Neural cell (in vitro differentiated cells): ENCODE measurements around the gene CRAT. TPM values are rescaled to one million over a fixed set of nuclear protein-coding genes. Genes with fewer than 3 reads are reported as not detected.

Experiments used
- H2AFZ ChIP-seq: fragments of 200-600, 300-800 bp; sonication (generic), shearing (Covaris generic); 2 replicates; pipeline ENCODE4 v1.6.0; 2014; ENCODE audit warnings: low read depth, mild to moderate bottlenecking, antibody characterized with exemption, low read length, moderate library complexity
- H3F3A ChIP-seq: fragments of 200-600 bp; shearing (Covaris generic); 2 replicates; pipeline ENCODE4 v1.6.1; 2016; ENCODE audit warnings: mild to moderate bottlenecking, moderate library complexity, mixed read lengths, antibody characterized with exemption, low read length; ENCODE audit not compliant: insufficient read depth, poor library complexity, severe bottlenecking
- H3K27ac ChIP-seq: fragments of 200-600, 300-800 bp; sonication (generic), shearing (Covaris generic); 2 replicates; pipeline ENCODE4 v1.5.1; 2014; ENCODE audit warnings: mild to moderate bottlenecking, low read length, moderate library complexity
- H3K27me3 ChIP-seq: fragments of 300-800, 200-600 bp; sonication (generic), shearing (Covaris generic); 2 replicates; pipeline ENCODE4 v1.6.0; 2014; ENCODE audit warnings: mild to moderate bottlenecking, low read depth, low read length, moderate library complexity; ENCODE audit not compliant: insufficient read depth
- H3K36me3 ChIP-seq: fragments of 300-800, 200-600 bp; sonication (generic), shearing (Covaris generic); 2 replicates; pipeline ENCODE4 v1.5.1; 2014; ENCODE audit warnings: mild to moderate bottlenecking, antibody characterized with exemption, low read length, moderate library complexity; ENCODE audit not compliant: insufficient read depth
- H3K4me2 ChIP-seq: fragments of 300-800, 200-600 bp; sonication (generic), shearing (Covaris generic); 2 replicates; pipeline ENCODE4 v1.6.0; 2014; ENCODE audit warnings: mild to moderate bottlenecking, low read length
- H3K4me3 ChIP-seq: fragments of 300-800, 200-600 bp; sonication (generic), shearing (Covaris generic); 2 replicates; pipeline ENCODE4 v1.5.1; 2014; ENCODE audit warnings: mild to moderate bottlenecking, low read length, moderate library complexity
- H3K79me2 ChIP-seq: fragments of 200-600 bp; shearing (Covaris generic); replicated peaks from 2 replicates; pipeline ENCODE4 v1.6.0; 2014; ENCODE audit warnings: mild to moderate bottlenecking, low read length, moderate library complexity; ENCODE audit not compliant: insufficient read depth
- H3K9ac ChIP-seq: fragments of 300-800, 200-600 bp; sonication (generic), shearing (Covaris generic); 2 replicates; pipeline ENCODE4 v1.6.1; 2016; ENCODE audit warnings: mild to moderate bottlenecking, low read length, mixed read lengths
- H3K9me2 ChIP-seq: fragments of 200-600 bp; shearing (Covaris generic); 2 replicates; pipeline ENCODE4 v1.6.1; 2016; ENCODE audit warnings: mild to moderate bottlenecking, low read length, mixed read lengths; ENCODE audit not compliant: insufficient read depth
- H3K9me3 ChIP-seq: fragments of 200-600, 300-800 bp; sonication (generic), shearing (Covaris generic); 2 replicates; pipeline ENCODE4 v1.6.1; 2016; ENCODE audit warnings: mild to moderate bottlenecking, mixed run types, low read length, moderate library complexity, mixed read lengths
- H4K20me1 ChIP-seq: fragments of 200-600 bp; shearing (Covaris generic); 2 replicates; pipeline ENCODE4 v1.6.1; 2016; ENCODE audit warnings: mild to moderate bottlenecking, mixed run types; ENCODE audit not compliant: insufficient read depth
- EP300 ChIP-seq: fragments of 450-650 bp; conservative IDR thresholded peaks from 2 replicates; pipeline ENCODE4 v1.6.1; 2014; ENCODE audit warnings: antibody characterized with exemption, mild to moderate bottlenecking, moderate library complexity; ENCODE audit not compliant: poor library complexity, severe bottlenecking
- EZH2 ChIP-seq: fragments of 200-600, 300-800 bp; shearing (Covaris generic), sonication (generic); IDR thresholded peaks from 2 replicates; pipeline ENCODE4 v1.6.1; 2014; ENCODE audit warnings: antibody characterized with exemption, low read length, borderline replicate concordance, mild to moderate bottlenecking; ENCODE audit not compliant: insufficient read depth, poor library complexity, severe bottlenecking
- MXI1 ChIP-seq: fragments of 450-650 bp; conservative IDR thresholded peaks from 2 replicates; pipeline ENCODE4 v1.6.1; 2014; ENCODE audit warnings: antibody characterized with exemption, mild to moderate bottlenecking; ENCODE audit not compliant: poor library complexity, severe bottlenecking
- POLR2AphosphoS5 ChIP-seq: IDR thresholded peaks from 2 replicates; pipeline ENCODE4 v1.6.1; 2012
- RAD21 ChIP-seq: fragments of 450-650 bp; conservative IDR thresholded peaks from 2 replicates; pipeline ENCODE4 v1.6.1; 2014; ENCODE audit warnings: antibody characterized with exemption, mild to moderate bottlenecking, moderate library complexity
- SMC3 ChIP-seq: fragments of 450-650 bp; conservative IDR thresholded peaks from 2 replicates; pipeline ENCODE4 v1.6.1; 2014; ENCODE audit warnings: antibody characterized with exemption, mild to moderate bottlenecking, moderate library complexity; ENCODE audit not compliant: poor library complexity
- TAF1 ChIP-seq: IDR thresholded peaks from 2 replicates; pipeline ENCODE4 v1.6.1; 2012; ENCODE audit warnings: low read depth
- polyA plus RNA-seq: library from polyadenylated mRNA; depleted of rRNA; stranded (reverse); fragments of >200 nt; gene quantifications from 2 replicates; pipeline ENCODE4 v1.2.3, GENCODE V29; 2014
- TF ChIP-seq, protein P1 (sequence below): IDR thresholded peaks from 2 replicates; pipeline ENCODE4 v1.6.1; 2012; ENCODE audit warnings: borderline replicate concordance
- TF ChIP-seq, protein P2 (sequence below): fragments of 450-650 bp; IDR thresholded peaks from 2 replicates; pipeline ENCODE4 v1.5.1; 2014; ENCODE audit warnings: antibody characterized with exemption, mild to moderate bottlenecking, moderate library complexity; ENCODE audit not compliant: poor library complexity, severe bottlenecking

The CRAT gene
- polyA plus RNA-seq, 1 donor from 2014 or later = 14.3 TPM

DNA sequence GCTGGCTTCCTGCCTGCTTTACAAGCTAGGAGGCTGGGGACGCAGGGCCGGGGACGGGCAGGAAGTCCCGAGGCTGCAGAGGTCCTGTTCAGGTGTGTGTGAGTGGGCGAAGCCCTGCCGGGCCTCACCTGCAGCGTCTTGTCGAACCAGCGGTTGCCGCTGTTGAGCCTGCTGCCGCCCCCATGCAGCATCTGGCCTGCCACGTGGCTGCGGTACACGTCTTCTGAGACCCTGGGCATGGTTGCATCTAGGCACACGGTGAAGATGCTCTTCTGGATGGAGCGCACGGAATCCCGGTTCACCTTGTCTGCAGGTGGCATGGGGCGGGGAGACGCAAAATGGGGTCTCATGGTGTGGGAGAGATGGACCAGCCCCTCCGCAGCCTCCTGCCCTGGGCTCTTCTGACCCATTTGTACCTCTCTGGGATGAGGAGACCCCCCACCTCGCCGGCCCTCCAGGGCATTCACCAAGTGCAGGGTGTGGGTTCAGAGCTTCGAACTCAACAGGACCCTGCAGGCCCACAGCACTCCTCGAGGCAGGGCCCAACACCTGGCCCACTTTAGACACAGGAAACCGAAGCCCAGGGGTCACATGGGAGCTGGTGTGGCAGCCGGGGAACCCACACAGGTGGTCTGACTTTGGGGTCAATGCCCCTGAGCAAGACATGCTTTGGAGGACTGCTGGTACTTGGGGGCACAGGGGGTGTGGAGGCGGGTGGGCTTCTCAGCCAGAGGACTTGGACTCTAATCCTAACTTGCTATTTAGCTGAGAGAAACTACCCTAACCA lies 10.0 kb downstream of the CRAT start:
- H3K36me3 ChIP-seq = no peaks in the 10 kb centered on the region
- H3K9me3 ChIP-seq = no peaks in the 10 kb centered on the region
- H3K79me2 ChIP-seq = no peaks in the 10 kb centered on the region
- no peaks in the 10 kb centered on the region for H4K20me1 ChIP-seq
- no peak overlapping the region for H3K27ac ChIP-seq
- H3F3A ChIP-seq = no peaks in the 10 kb centered on the region
- H3K27me3 ChIP-seq = no peaks in the 10 kb centered on the region
- TF ChIP-seq EP300 = no peak
- TF ChIP-seq TAF1 = no peak
- TF ChIP-seq MXI1 = no peak
- no peak for TF ChIP-seq POLR2AphosphoS5
- no peak for TF ChIP-seq SMC3
- TF ChIP-seq RAD21 = no peak
- TF ChIP-seq EZH2 = no peak
- H3K4me3 ChIP-seq = no peak overlapping the region
- no peaks in the 10 kb centered on the region for H3K9me2 ChIP-seq
- H2AFZ ChIP-seq = no peak overlapping the region
- H3K9ac ChIP-seq = no peak overlapping the region
- H3K4me2 ChIP-seq = no peak overlapping the region

DNA sequence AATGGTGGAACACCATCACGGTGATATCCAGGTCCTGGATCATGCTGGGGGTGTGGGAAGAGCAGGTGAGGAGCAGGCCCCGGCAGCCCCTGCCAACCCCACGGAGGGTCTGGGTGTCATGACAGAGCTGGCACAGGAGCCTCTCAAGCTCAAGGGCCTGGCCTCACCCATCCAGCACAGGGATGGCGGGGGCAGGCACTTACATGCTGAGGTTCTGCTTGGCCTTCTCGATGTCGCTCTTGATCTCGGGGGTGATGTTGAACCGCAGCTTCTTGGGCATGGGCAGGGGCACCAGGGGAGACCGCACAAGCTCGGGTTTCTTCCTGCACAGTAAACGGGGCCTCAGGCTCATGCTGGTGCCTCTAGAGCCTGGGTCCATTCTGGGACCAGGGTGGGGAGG lies 12.3 kb downstream of the CRAT start:
- Histone ChIP-seq H3K9me3 (no peaks in the 10 kb centered on the region), H3K9ac (no peak overlapping the region), H3F3A (no peaks in the 10 kb centered on the region), H3K27ac (no peak overlapping the region), H3K36me3 (no peaks in the 10 kb centered on the region), H4K20me1 (no peaks in the 10 kb centered on the region), H3K9me2 (no peaks in the 10 kb centered on the region), H2AFZ (no peak overlapping the region), H3K4me2 (no peak overlapping the region), H3K4me3 (no peak overlapping the region), H3K27me3 (no peaks in the 10 kb centered on the region), H3K79me2 (no peaks in the 10 kb centered on the region)
- TF ChIP-seq RAD21 (no peak), SMC3 (no peak), EZH2 (no peak), EP300 (no peak), TAF1 (no peak), POLR2AphosphoS5 (no peak), MXI1 (no peak)
- TF ChIP-seq, protein P1, sequence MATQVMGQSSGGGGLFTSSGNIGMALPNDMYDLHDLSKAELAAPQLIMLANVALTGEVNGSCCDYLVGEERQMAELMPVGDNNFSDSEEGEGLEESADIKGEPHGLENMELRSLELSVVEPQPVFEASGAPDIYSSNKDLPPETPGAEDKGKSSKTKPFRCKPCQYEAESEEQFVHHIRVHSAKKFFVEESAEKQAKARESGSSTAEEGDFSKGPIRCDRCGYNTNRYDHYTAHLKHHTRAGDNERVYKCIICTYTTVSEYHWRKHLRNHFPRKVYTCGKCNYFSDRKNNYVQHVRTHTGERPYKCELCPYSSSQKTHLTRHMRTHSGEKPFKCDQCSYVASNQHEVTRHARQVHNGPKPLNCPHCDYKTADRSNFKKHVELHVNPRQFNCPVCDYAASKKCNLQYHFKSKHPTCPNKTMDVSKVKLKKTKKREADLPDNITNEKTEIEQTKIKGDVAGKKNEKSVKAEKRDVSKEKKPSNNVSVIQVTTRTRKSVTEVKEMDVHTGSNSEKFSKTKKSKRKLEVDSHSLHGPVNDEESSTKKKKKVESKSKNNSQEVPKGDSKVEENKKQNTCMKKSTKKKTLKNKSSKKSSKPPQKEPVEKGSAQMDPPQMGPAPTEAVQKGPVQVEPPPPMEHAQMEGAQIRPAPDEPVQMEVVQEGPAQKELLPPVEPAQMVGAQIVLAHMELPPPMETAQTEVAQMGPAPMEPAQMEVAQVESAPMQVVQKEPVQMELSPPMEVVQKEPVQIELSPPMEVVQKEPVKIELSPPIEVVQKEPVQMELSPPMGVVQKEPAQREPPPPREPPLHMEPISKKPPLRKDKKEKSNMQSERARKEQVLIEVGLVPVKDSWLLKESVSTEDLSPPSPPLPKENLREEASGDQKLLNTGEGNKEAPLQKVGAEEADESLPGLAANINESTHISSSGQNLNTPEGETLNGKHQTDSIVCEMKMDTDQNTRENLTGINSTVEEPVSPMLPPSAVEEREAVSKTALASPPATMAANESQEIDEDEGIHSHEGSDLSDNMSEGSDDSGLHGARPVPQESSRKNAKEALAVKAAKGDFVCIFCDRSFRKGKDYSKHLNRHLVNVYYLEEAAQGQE = no peak
- TF ChIP-seq, protein P2, sequence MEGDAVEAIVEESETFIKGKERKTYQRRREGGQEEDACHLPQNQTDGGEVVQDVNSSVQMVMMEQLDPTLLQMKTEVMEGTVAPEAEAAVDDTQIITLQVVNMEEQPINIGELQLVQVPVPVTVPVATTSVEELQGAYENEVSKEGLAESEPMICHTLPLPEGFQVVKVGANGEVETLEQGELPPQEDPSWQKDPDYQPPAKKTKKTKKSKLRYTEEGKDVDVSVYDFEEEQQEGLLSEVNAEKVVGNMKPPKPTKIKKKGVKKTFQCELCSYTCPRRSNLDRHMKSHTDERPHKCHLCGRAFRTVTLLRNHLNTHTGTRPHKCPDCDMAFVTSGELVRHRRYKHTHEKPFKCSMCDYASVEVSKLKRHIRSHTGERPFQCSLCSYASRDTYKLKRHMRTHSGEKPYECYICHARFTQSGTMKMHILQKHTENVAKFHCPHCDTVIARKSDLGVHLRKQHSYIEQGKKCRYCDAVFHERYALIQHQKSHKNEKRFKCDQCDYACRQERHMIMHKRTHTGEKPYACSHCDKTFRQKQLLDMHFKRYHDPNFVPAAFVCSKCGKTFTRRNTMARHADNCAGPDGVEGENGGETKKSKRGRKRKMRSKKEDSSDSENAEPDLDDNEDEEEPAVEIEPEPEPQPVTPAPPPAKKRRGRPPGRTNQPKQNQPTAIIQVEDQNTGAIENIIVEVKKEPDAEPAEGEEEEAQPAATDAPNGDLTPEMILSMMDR = no peak
